H7 (cell line): ENCODE measurements around the gene IQCK. TPM values are rescaled to one million over a fixed set of nuclear protein-coding genes. Genes with fewer than 3 reads are reported as not detected.
"Not testable (repeated sequence)": the region's sequence is repeated elsewhere in the genome, so short reads cannot be mapped to it uniquely, and the experiment has no call there.

Experiments
- DNase-seq: peaks from one replicate; pipeline ENCODE4 v3.0.0; 2012
- H3K27me3 ChIP-seq: 2 replicates; pipeline ENCODE4 v1.6.0; 2011; ENCODE audit warnings: mild to moderate bottlenecking, low read length; ENCODE audit not compliant: control insufficient read depth, insufficient read depth
- H3K36me3 ChIP-seq: replicated peaks from 2 replicates; pipeline ENCODE4 v1.5.1; 2011; ENCODE audit warnings: low read length; ENCODE audit not compliant: control insufficient read depth, insufficient read depth
- H3K4me3 ChIP-seq: 2 replicates; pipeline ENCODE4 v1.5.1; 2011; ENCODE audit warnings: low read depth, mild to moderate bottlenecking, control low read depth, low read length, moderate library complexity; ENCODE audit not compliant: insufficient read depth
- total RNA-seq: library from RNA; depleted of rRNA; stranded (reverse); fragments of >200 nt; shearing (Covaris generic); gene quantifications from 2 replicates; pipeline ENCODE4 v1.2.3, GENCODE V29; 2014

IQCK gene
- total RNA-seq, 1 experiment from 2014 or later: 4.4 TPM

- Histone ChIP-seq H3K36me3 (no peaks in the 10 kb centered on the region), H3K27me3 (no peaks in the 10 kb centered on the region), H3K4me3 (no peak overlapping the region)
- DNase-seq: no peak
These were observed 53.7 kb downstream of the IQCK start for GRCh38 chr16:19771796-19772195.

DNA sequence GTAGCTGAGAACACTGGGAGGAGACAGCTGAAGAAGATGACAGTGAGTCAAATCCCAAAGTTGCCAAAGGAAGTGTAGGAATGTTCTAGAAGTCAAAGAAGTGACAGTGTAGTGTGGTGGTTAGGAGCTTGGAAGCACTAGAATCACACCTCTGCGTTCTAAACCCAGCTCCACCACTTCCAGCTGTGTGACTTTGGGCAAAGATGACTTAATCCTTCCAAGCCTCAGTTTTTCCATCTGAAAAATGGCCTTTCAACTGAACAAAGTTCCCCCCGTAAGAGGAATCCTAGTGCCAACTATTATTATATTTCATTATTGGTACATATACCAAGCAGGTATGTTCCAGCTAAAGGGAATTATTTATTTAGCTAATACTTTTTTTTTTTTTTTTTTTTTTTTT lies 56.0 kb downstream of the IQCK start:
- Histone ChIP-seq H3K36me3 (no peaks in the 10 kb centered on the region), H3K27me3 (no peaks in the 10 kb centered on the region), H3K4me3 (no peak overlapping the region)
- DNase-seq: no peak

DNA sequence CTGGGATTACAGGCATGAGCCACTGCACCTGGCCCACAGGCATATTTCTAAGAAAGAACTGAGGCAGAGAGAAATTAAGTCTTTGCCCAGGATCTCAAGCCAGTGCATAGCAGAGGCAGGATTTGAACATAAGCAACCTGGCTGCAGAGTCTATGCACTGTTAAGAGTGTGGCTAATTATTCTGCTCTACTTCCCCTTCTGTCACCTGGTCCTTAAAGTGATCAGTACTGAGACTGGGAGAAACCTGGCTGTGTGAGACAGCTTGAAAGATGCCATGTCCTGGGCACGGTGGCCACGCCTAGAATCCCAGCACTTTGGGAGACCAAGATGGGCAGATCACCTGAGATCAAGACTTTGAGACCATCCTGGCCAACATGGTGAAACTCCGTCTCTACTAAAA lies 58.1 kb downstream of the IQCK start:
- Histone ChIP-seq H3K4me3 (no peak overlapping the region), H3K27me3 (no peaks in the 10 kb centered on the region), H3K36me3 (no peaks in the 10 kb centered on the region)
- DNase-seq: no peak

GRCh38 chr16:19776565-19776964 lies 58.5 kb downstream of the IQCK start:
- no peaks in the 10 kb centered on the region for H3K36me3 ChIP-seq
- H3K27me3 ChIP-seq: no peaks in the 10 kb centered on the region
- DNase-seq: no peak
- H3K4me3 ChIP-seq: no peak overlapping the region

DNA sequence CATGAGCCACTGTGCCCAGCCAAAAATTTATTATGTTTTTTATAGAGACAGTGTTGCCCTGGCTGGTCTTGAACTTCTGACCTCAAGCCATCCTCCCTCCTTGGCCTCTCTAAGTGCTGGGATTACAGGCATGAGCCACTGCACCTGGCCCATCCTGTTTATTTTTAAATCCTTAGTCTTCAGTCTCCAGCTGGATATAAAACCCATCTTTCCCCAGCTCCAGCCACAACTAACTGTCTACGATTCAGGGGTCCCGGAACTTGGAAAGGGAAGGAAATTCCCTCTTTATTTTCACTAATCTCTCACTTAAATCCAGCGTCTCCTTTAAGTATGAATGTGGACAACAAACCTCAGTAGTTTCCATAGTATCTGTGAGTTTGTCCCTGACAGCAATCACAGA lies 62.2 kb downstream of the IQCK start:
- DNase-seq: no peak
- H3K36me3 ChIP-seq: no peaks in the 10 kb centered on the region
- no peaks in the 10 kb centered on the region for H3K27me3 ChIP-seq
- no peak overlapping the region for H3K4me3 ChIP-seq

- Histone ChIP-seq H3K4me3 (no peak overlapping the region), H3K27me3 (no peaks in the 10 kb centered on the region), H3K36me3 (no peaks in the 10 kb centered on the region)
- no peak for DNase-seq
These were observed 63.2 kb downstream of the IQCK start for GRCh38 chr16:19781226-19781625.

- H3K27me3 ChIP-seq: no peaks in the 10 kb centered on the region
- no peak for DNase-seq
- H3K36me3 ChIP-seq: no peaks in the 10 kb centered on the region
- no peak overlapping the region for H3K4me3 ChIP-seq
These were observed 65.5 kb downstream of the IQCK start for GRCh38 chr16:19783363-19784182.

- no peaks in the 10 kb centered on the region for H3K36me3 ChIP-seq
- DNase-seq: no peak
- H3K27me3 ChIP-seq: no peaks in the 10 kb centered on the region
- no peak overlapping the region for H3K4me3 ChIP-seq
These were observed 66.2 kb downstream of the IQCK start for GRCh38 chr16:19784183-19784736.

DNA sequence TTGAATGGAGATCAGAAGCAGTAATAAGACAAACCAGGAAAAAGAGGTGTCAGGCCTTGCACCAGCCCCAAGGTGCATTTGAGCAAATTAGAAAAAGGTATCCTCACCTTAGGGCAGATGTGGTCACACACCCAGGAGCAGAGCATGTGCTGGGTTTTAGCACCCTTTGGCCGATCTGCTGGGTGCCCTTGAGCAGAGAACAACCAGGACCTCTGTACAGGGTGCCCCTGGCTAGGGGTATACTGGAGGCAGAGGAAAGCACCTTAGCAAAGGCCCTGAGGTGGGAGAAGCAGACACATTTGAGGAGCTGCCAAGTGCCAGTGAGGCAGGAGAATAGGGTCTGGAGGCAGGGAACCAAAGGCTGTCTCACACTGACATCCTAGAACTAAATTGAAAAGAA lies 67.0 kb downstream of the IQCK start:
- Histone ChIP-seq H3K36me3 (no peaks in the 10 kb centered on the region), H3K27me3 (no peaks in the 10 kb centered on the region), H3K4me3 (no peak overlapping the region)
- DNase-seq: no peak

DNA sequence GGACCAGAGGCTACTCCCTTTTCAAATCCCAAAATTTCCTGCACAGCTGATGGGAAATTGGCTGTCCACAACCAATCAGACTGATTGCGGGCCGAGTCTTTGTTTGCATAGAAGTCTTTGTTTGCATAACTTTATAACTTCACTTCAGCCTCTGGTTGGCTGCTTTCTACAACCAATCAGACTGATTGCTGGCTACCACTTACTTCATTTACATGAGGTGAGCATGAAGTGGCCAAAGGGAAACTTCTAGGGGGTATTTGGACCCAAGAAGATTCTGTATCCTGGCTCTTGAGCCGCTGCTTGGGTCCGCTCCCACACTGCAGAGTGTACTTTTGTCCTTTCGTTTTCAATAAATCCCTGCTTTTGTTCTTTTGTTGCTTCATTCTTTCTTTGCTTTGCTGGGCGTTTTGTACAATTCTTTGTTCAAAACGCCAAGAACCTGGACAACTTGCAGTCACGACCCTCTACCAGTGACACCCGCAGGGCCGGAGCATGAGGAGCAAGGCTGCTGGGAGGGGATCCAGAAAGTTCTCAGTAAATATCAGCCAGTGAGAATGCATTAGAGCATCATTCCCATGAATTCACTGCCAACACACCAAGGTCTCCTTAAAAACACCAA lies 67.5 kb downstream of the IQCK start:
- Histone ChIP-seq H3K27me3 (no peaks in the 10 kb centered on the region), H3K4me3 (no peak overlapping the region), H3K36me3 (no peaks in the 10 kb centered on the region)
- no peak for DNase-seq

DNA sequence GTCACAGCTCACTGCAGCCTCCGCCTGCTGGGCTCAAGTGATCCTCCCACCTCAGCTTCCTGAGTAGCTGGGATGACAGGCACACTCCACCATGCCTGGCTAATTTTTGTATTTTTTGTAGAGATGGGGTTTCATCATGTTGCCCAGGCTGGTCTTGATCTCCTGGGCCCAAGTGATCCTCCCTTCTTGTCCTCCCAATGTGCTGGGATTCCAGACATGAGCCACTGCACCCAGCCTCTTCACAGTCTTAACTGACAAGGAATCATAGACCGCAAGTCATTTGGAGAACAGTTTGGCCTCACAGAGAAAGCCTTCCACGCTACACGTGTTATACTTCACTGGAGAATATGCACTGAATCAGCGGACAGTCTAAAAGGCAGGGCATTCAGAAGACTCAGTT lies 83.3 kb downstream of the IQCK start:
- H3K27me3 ChIP-seq, H3K4me3 ChIP-seq, DNase-seq, H3K36me3 ChIP-seq: not testable (repeated sequence)

- not testable (repeated sequence) for H3K36me3 ChIP-seq, H3K4me3 ChIP-seq, H3K27me3 ChIP-seq, DNase-seq
These were observed 83.8 kb downstream of the IQCK start for GRCh38 chr16:19801824-19802223.

GRCh38 chr16:19802612-19803011 lies 84.5 kb downstream of the IQCK start:
- Histone ChIP-seq H3K36me3 (no peaks in the 10 kb centered on the region), H3K4me3 (no peak overlapping the region), H3K27me3 (no peaks in the 10 kb centered on the region)
- no peak for DNase-seq

DNA sequence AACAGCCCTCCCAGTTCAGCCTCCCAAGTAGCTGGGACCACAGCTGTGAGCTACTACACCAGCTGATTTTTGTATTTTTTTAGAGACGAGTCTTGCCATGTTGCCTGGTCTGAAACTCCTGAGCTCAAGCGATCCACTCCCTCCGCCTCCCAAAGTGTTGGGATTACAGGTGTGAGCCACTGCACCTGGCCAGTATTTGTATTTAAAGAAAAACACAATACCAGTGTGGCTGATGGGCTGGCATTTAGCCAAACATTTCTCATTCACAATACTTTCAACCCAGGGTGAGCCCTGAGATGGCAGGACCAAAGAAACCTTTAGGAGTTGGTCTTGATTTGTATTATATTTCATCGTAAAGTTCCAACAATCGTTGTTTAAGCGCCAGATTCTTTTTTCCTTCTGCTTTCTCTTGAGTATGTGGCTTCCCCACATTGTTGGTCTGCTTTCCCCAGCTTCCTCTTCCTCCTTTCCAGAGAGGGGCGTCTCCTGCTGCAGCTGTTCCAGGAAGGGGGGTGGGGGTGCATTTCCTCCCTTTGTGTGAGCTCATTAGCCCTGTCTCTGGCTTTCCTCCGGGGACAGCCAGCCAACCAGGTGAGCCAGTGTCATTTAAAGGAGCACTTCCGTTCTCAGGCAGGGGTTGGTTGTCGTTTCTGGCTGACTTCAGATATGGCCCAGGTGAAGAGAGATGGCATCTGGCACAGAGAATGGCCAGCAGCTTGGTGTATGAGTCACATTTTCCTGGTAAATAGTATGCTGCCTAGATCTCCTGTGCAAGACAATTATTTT lies 86.7 kb downstream of the IQCK start:
- Histone ChIP-seq H3K27me3 (no peaks in the 10 kb centered on the region), H3K36me3 (no peaks in the 10 kb centered on the region), H3K4me3 (no peak overlapping the region)
- DNase-seq: peak; percentile 42
